ENCODE measurements around the gene RGL3. TPM values are rescaled to one million over a fixed set of nuclear protein-coding genes. Genes with fewer than 3 reads are reported as not detected.
A peak's percentile ranks its signal among the peaks of the same experiment; 100 is the strongest.

Gene RGL3
- total and polyA plus RNA-seq, 9 of the 15 experiments (the other 6 are each of a cell fraction or from before 2014, with no cell fraction given), result 0.12 to 0.61 (median 0.32) TPM; not detected in 4

DNA sequence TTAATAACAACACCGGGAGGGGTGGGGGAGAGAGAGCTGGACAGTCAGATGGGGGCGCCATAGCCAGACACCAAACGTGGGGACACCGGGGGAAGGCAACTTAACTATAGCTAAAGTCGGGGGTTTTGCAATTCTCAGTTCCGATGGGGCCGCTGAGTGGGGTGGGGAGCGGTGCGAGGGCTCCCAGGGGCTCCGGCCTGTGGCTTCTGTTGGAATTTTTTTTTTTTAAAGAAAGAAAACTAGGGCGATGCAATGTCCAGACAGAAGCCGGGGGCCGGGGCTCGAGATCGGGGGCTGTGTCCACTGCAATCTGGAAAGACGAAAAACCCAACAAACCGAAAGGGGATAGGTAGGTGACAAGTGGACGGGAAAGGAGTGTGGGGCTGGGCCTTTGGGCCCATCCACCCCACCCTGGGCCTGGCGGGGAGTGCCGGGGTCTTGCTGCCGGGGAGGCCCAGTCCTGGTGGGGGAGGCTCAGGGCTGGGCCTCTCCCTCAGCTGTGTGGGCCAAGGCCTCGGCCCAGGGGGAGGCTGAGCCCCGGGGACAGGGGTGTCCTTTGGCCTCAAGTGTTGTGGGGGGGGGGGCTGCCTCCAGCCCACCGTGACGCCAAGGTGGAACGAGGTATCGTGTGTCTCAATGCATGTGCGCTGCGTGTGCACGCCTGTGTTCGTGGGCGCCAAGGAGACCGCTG lies 33.7 kb upstream of the RGL3 start (continued):
- TF ChIP-seq, protein P1, sequence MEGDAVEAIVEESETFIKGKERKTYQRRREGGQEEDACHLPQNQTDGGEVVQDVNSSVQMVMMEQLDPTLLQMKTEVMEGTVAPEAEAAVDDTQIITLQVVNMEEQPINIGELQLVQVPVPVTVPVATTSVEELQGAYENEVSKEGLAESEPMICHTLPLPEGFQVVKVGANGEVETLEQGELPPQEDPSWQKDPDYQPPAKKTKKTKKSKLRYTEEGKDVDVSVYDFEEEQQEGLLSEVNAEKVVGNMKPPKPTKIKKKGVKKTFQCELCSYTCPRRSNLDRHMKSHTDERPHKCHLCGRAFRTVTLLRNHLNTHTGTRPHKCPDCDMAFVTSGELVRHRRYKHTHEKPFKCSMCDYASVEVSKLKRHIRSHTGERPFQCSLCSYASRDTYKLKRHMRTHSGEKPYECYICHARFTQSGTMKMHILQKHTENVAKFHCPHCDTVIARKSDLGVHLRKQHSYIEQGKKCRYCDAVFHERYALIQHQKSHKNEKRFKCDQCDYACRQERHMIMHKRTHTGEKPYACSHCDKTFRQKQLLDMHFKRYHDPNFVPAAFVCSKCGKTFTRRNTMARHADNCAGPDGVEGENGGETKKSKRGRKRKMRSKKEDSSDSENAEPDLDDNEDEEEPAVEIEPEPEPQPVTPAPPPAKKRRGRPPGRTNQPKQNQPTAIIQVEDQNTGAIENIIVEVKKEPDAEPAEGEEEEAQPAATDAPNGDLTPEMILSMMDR (IDR thresholded peaks at IDR 0.05 in 2 of 3, conservative IDR thresholded peaks at IDR 0.05 in 1 of 3; ENCODE audit: insufficient read depth in 2 of 3, low read depth in 1 of 3, low read length in 3 of 3), result peak; percentile 46 to 52 (median 46)
- TF ChIP-seq, protein P2, sequence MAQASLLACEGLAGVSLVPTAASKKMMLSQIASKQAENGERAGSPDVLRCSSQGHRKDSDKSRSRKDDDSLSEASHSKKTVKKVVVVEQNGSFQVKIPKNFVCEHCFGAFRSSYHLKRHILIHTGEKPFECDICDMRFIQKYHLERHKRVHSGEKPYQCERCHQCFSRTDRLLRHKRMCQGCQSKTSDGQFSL (CRISPR knock-in tag; IDR thresholded peaks at IDR 0.05), result no peak
- TF ChIP-seq, protein P2 (tag; IDR thresholded peaks at IDR 0.05), result 0 out of 4 replicates have a peak, but pooled peaks of 1 of the 2 experiments have one; percentile 30
- no peak for TF ChIP-seq NR2C1 (IDR thresholded peaks at IDR 0.05)
- no peak for TF ChIP-seq NR2C1 (tag; IDR thresholded peaks at IDR 0.05)
- peak; percentile 39 for TF ChIP-seq RBFOX2 (IDR thresholded peaks at IDR 0.05; ENCODE audit: low read depth, low read length)
